ENCODE results near the gene TRIM69.
"Not testable (repeated sequence)": the region's sequence is repeated elsewhere in the genome, so short reads cannot be mapped to it uniquely, and the experiment has no call there.

The TRIM69 gene

GRCh38 chr15:44765036-44765435 is 28.7 kb downstream of the TRIM69 start:
- no peak for DNase-seq (ENCODE audit: insufficient read length)
- peak; percentile 38 for FAIRE-seq
- no peak for TF ChIP-seq POLR2A (IDR thresholded peaks at IDR 0.05; ENCODE audit: low read depth, low read length)
- no peak for TF ChIP-seq TAF1 (IDR thresholded peaks at IDR 0.05; ENCODE audit: borderline replicate concordance, low read depth, low read length)
- no peak for TF ChIP-seq POLR2AphosphoS5 (IDR thresholded peaks at IDR 0.05; ENCODE audit: low read depth, low read length)

GRCh38 chr15:44769521-44769920 is 33.2 kb downstream of the TRIM69 start:
- DNase-seq (ENCODE audit: insufficient read length): no peak
- FAIRE-seq: no peak
- TF ChIP-seq TAF1 (IDR thresholded peaks at IDR 0.05; ENCODE audit: borderline replicate concordance, low read depth, low read length): no peak
- no peak for TF ChIP-seq POLR2A (IDR thresholded peaks at IDR 0.05; ENCODE audit: low read depth, low read length)
- no peak for TF ChIP-seq POLR2AphosphoS5 (IDR thresholded peaks at IDR 0.05; ENCODE audit: low read depth, low read length)

- FAIRE-seq; DNase-seq (ENCODE audit: insufficient read length): not testable (repeated sequence)
Observed at GRCh38 chr15:44770715-44771114, 34.4 kb downstream of the TRIM69 start.

GRCh38 chr15:44775953-44776352 is 39.6 kb downstream of the TRIM69 start:
- TF ChIP-seq POLR2AphosphoS5 (IDR thresholded peaks at IDR 0.05; ENCODE audit: low read depth, low read length) (no peak), POLR2A (IDR thresholded peaks at IDR 0.05; ENCODE audit: low read depth, low read length) (no peak), TAF1 (IDR thresholded peaks at IDR 0.05; ENCODE audit: borderline replicate concordance, low read depth, low read length) (no peak)
- FAIRE-seq (no peak), DNase-seq (ENCODE audit: insufficient read length) (no peak)

- no peak for DNase-seq (ENCODE audit: insufficient read length)
- no peak for FAIRE-seq
- TF ChIP-seq POLR2AphosphoS5 (IDR thresholded peaks at IDR 0.05; ENCODE audit: low read depth, low read length): no peak
- no peak for TF ChIP-seq TAF1 (IDR thresholded peaks at IDR 0.05; ENCODE audit: borderline replicate concordance, low read depth, low read length)
- no peak for TF ChIP-seq POLR2A (IDR thresholded peaks at IDR 0.05; ENCODE audit: low read depth, low read length)
Observed at GRCh38 chr15:44779761-44780160, 43.4 kb downstream of the TRIM69 start.

- TF ChIP-seq TAF1 (IDR thresholded peaks at IDR 0.05; ENCODE audit: borderline replicate concordance, low read depth, low read length): no peak
- FAIRE-seq: peak; percentile 30
- no peak for DNase-seq (ENCODE audit: insufficient read length)
Observed at GRCh38 chr15:44780608-44781007, 44.3 kb downstream of the TRIM69 start.

GRCh38 chr15:44781128-44781810 is 44.9 kb downstream of the TRIM69 start:
- TF ChIP-seq TAF1 (IDR thresholded peaks at IDR 0.05; ENCODE audit: borderline replicate concordance, low read depth, low read length): no peak
- no peak for TF ChIP-seq POLR2A (IDR thresholded peaks at IDR 0.05; ENCODE audit: low read depth, low read length)
- no peak for TF ChIP-seq POLR2AphosphoS5 (IDR thresholded peaks at IDR 0.05; ENCODE audit: low read depth, low read length)
- FAIRE-seq (no peak), DNase-seq (ENCODE audit: insufficient read length) (no peak)

- DNase-seq (ENCODE audit: insufficient read length) (no peak), FAIRE-seq (no peak)
- TF ChIP-seq POLR2AphosphoS5 (IDR thresholded peaks at IDR 0.05; ENCODE audit: low read depth, low read length) (no peak), POLR2A (IDR thresholded peaks at IDR 0.05; ENCODE audit: low read depth, low read length) (no peak), TAF1 (IDR thresholded peaks at IDR 0.05; ENCODE audit: borderline replicate concordance, low read depth, low read length) (no peak)
Observed at GRCh38 chr15:44782516-44782915, 46.2 kb downstream of the TRIM69 start.

GRCh38 chr15:44784918-44785274 is 48.6 kb downstream of the TRIM69 start:
- not testable (repeated sequence) for FAIRE-seq; DNase-seq (ENCODE audit: insufficient read length)

GRCh38 chr15:44788748-44789147 is 52.4 kb downstream of the TRIM69 start:
- TF ChIP-seq POLR2AphosphoS5 (IDR thresholded peaks at IDR 0.05; ENCODE audit: low read depth, low read length) (no peak), POLR2A (IDR thresholded peaks at IDR 0.05; ENCODE audit: low read depth, low read length) (no peak), TAF1 (IDR thresholded peaks at IDR 0.05; ENCODE audit: borderline replicate concordance, low read depth, low read length) (no peak)
- DNase-seq (ENCODE audit: insufficient read length) (no peak), FAIRE-seq (no peak)

- TF ChIP-seq POLR2A (IDR thresholded peaks at IDR 0.05; ENCODE audit: low read depth, low read length) (no peak), TAF1 (IDR thresholded peaks at IDR 0.05; ENCODE audit: borderline replicate concordance, low read depth, low read length) (no peak), POLR2AphosphoS5 (IDR thresholded peaks at IDR 0.05; ENCODE audit: low read depth, low read length) (no peak)
- DNase-seq (ENCODE audit: insufficient read length) (no peak), FAIRE-seq (no peak)
Observed at GRCh38 chr15:44790215-44790614, 53.9 kb downstream of the TRIM69 start.

GRCh38 chr15:44790656-44791055 is 54.3 kb downstream of the TRIM69 start:
- FAIRE-seq (no peak), DNase-seq (ENCODE audit: insufficient read length) (no peak)
- TF ChIP-seq TAF1 (IDR thresholded peaks at IDR 0.05; ENCODE audit: borderline replicate concordance, low read depth, low read length) (no peak), POLR2A (IDR thresholded peaks at IDR 0.05; ENCODE audit: low read depth, low read length) (no peak), POLR2AphosphoS5 (IDR thresholded peaks at IDR 0.05; ENCODE audit: low read depth, low read length) (no peak)

- DNase-seq (ENCODE audit: insufficient read length) (no peak), FAIRE-seq (no peak)
- TF ChIP-seq TAF1 (IDR thresholded peaks at IDR 0.05; ENCODE audit: borderline replicate concordance, low read depth, low read length) (no peak), POLR2AphosphoS5 (IDR thresholded peaks at IDR 0.05; ENCODE audit: low read depth, low read length) (no peak), POLR2A (IDR thresholded peaks at IDR 0.05; ENCODE audit: low read depth, low read length) (no peak)
Observed at GRCh38 chr15:44792715-44793114, 56.4 kb downstream of the TRIM69 start.

Measured in GM12892 (cell line).